Measurements from ENCODE around the gene GMPR.
"Not testable (repeated sequence)": the region's sequence is repeated elsewhere in the genome, so short reads cannot be mapped to it uniquely, and the experiment has no call there.

The GMPR gene

DNA sequence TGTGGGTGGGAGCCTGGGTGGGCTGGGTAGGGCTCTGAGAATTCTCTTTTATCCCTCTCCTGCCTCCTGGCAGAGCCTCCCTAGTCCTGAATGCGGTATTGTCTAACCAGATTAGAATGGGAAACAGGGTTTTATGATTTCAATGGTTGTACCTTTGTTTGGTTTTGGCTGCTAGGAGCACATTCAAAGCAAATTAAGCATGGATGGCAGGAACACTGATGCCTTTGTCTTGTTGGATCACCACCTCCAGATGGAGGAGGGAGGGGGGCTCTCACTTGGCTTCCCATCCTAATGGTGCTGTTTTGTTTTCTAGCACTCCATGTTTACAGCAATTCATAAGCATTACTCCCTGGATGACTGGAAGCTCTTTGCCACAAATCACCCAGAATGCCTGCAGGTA, 11.6 kb downstream of the GMPR start:
- Mint-ChIP-seq H3K9me3 (no peaks in the 10 kb centered on the region), H3K4me1 (ENCODE audit: low read depth) (peaks cover 2% of the 10 kb centered on the region), H3K27ac (no peak overlapping the region), H3K27me3 (ENCODE audit: low read depth) (no peaks in the 10 kb centered on the region), H3K36me3 (ENCODE audit: low read depth) (no peaks in the 10 kb centered on the region), H3K4me3 (no peak overlapping the region)

DNA sequence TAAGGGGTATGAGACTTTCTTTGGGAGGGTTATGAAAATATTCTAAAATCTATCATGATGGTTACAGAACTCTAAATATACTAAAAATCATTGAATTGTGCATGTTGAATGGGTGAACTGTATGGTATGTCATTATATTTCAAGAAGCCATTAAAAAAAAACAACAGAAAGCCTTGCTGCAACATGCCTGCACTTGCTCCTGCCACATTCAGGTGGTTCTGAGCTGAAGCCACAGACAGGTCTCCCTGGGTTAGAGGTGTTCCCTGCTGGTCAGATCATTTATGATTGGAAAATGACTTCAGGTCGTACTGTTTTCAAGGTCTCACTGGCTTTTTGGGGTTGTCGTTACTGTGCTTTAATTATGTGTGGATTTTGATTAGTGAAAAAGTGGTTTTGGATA, 13.3 kb downstream of the GMPR start:
- no peak overlapping the region for H3K27ac Mint-ChIP-seq
- no peaks in the 10 kb centered on the region for H3K36me3 Mint-ChIP-seq (ENCODE audit: low read depth)
- H3K4me3 Mint-ChIP-seq, result no peak overlapping the region
- peaks cover 2% of the 10 kb centered on the region for H3K4me1 Mint-ChIP-seq (ENCODE audit: low read depth)
- H3K27me3 Mint-ChIP-seq (ENCODE audit: low read depth), result no peaks in the 10 kb centered on the region
- H3K9me3 Mint-ChIP-seq, result no peaks in the 10 kb centered on the region

DNA sequence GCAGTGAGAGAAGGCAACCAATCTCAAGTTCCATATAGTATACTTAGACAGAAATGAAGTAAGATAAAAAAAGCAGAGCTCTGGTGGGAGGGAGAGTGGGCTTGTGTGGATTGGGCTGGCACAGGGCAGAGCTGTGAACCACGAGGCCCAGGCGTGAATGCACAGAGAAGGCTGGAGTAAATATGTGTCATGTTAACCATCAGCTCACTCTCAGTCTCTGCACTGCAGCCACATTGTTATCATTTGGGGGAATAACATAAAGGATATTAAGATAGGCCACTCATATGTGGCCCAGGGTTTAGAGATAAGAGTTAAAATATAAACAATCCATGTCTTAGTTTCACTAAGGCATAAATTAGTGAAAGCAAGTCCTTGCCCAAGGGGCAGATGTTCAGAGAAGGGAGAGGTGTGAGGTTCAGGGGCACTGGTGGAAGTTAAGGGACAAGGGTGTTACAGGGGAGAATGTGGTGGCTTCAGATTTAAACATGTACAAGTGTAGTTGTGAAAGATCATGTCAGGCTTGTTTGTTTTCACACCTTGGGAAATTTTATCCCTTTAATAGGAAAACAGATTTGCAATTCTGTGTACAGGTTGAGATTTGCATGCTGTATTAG, 14.4 kb downstream of the GMPR start:
- Mint-ChIP-seq H3K9me3 (no peaks in the 10 kb centered on the region), H3K4me1 (ENCODE audit: low read depth) (peaks cover 2% of the 10 kb centered on the region), H3K36me3 (ENCODE audit: low read depth) (no peaks in the 10 kb centered on the region), H3K27ac (no peak overlapping the region), H3K27me3 (ENCODE audit: low read depth) (no peaks in the 10 kb centered on the region), H3K4me3 (no peak overlapping the region)

DNA sequence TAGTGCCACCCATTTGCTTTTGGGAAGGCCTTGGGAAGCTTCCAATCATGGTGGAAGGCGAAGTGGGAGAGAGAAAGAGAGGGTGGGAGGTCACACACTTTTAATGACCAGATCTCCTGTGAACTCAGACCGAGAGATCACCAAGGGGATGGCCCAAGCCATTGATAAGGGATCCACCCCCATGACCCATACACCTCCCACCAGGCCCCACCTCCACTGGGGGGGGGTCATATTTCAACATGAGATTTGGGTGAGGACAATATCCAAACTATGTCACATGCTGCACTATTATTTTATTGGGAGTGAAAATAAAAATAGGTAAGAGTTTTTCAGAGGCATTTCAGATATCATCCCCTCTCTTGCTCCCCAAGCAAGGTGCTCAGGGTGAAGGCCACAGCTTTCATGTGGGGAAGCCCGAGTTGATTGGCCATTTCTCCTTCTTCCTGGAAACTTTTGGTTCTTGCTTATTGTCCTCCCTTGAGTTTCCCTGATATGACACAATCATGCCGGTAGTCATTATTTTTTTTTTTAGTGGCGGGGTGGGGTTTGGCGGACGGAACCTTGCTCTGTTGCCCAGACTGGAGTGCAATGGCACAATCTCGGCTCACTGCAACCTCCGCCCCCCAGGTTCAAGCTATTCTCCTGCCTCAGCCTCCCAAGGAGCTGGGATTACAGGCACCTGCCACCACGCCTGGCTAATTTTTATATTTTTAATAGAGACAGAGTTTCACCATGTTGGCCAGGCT, 15.2 kb downstream of the GMPR start:
- no peaks in the 10 kb centered on the region for H3K27me3 Mint-ChIP-seq (ENCODE audit: low read depth)

DNA sequence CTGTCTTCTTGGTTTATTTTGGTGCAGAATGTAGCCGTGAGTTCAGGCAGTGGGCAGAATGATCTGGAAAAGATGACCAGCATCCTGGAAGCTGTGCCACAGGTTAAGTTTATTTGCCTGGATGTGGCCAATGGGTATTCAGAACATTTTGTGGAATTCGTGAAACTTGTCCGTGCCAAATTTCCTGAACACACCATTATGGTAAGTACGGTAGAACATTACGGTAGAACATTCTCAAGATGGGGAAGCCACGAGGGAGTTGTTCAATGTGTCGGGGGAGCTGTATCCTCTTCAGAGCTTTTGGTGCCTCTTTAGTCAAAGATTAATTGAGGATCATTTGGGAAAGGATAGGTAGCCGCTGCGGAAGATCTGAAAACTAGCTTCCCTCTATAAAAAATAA, 16.1 kb downstream of the GMPR start:
- no peaks in the 10 kb centered on the region for H3K36me3 Mint-ChIP-seq (ENCODE audit: low read depth)
- H3K9me3 Mint-ChIP-seq, result no peaks in the 10 kb centered on the region
- peaks cover 2% of the 10 kb centered on the region for H3K4me1 Mint-ChIP-seq (ENCODE audit: low read depth)
- no peak overlapping the region for H3K4me3 Mint-ChIP-seq
- H3K27ac Mint-ChIP-seq, result no peak overlapping the region
- no peaks in the 10 kb centered on the region for H3K27me3 Mint-ChIP-seq (ENCODE audit: low read depth)

More for the DNA sequence above, 15.2 kb downstream of the GMPR start:
- Mint-ChIP-seq H3K36me3 (ENCODE audit: low read depth) (no peaks in the 10 kb centered on the region), H3K9me3 (no peaks in the 10 kb centered on the region), H3K27ac (no peak overlapping the region), H3K4me1 (ENCODE audit: low read depth) (peaks cover 2% of the 10 kb centered on the region), H3K4me3 (no peak overlapping the region)

DNA sequence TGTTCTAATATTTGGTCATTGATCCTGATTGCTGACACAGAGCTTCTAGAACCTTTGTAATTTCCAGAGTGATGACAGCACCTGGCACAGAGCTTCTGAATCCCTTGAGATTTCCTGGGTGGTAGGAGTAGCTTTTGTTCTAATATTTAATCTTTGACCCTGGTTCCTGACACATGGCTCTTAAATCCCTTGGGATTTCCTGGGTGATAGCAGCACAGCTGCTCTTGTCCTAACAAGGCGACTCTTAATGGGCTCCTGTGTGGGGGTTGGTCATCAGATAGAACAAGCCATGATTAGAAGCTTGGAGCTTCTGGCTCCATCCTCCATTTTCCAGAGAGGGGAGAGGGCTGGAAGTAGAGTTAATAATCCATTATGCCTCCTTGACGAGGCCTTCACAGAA, 18.4 kb downstream of the GMPR start:
- Mint-ChIP-seq H3K27me3 (ENCODE audit: low read depth) (no peaks in the 10 kb centered on the region), H3K4me3 (no peak overlapping the region), H3K4me1 (ENCODE audit: low read depth) (peaks cover 2% of the 10 kb centered on the region), H3K9me3 (no peaks in the 10 kb centered on the region), H3K27ac (no peak overlapping the region), H3K36me3 (ENCODE audit: low read depth) (no peaks in the 10 kb centered on the region)

DNA sequence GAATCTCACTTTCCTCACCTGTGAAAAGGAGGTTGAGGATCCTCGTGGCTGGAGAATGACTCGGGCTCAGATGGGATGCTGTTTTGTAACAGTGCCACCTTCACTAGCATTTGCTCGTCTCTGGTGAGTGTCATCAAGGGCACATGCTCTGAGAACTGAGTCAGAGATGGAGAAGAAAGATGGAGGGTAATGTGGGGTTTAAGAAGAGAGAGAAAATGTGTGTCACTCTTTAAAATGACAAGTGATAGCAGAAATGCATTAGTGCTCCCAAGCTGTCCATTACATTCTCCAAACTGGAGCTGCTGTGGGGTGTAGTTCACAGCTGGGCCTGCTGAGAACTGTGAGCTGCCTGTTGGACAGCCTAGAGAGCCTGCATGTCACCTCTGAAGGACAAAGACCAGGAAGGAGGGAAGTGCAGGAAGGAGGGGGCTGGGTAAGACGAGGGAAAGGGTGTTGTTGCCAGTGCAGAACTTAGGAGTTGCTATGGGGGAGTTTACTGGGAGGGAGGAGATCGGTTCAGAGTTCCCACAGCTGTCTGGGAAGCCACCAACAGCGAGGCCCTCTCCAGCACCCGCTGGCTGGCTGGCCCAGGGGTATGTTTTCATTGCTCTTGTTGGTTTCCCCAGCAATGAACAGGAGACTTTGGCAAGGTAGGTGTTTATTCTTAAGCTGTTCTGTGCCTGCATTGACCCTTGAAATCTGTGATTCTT, 19.8 kb downstream of the GMPR start:
- Mint-ChIP-seq H3K4me1 (ENCODE audit: low read depth) (no peaks in the 10 kb centered on the region), H3K27me3 (ENCODE audit: low read depth) (no peaks in the 10 kb centered on the region), H3K4me3 (no peak overlapping the region), H3K36me3 (ENCODE audit: low read depth) (no peaks in the 10 kb centered on the region), H3K9me3 (no peaks in the 10 kb centered on the region), H3K27ac (no peak overlapping the region)

DNA sequence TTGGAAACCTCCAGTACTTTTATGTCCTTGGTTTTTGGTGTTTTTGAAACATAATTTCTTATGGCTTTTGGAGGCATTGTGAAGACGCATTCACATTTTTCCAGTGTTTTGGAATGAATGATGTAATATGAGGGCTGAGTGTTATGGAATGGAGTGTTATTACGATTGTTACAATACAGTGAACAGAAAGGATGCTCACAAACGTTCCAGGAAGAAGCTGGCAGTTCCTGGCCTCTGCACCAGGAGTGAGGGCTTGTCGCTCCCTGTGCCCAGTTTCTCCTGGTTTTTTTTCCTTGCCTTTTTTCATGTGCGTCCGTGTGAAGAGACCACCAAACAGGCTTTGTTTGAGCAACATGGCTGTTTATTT, 20.3 kb downstream of the GMPR start:
- Mint-ChIP-seq H3K36me3 (ENCODE audit: low read depth) (no peaks in the 10 kb centered on the region), H3K9me3 (no peaks in the 10 kb centered on the region), H3K27me3 (ENCODE audit: low read depth) (no peaks in the 10 kb centered on the region), H3K4me1 (ENCODE audit: low read depth) (no peaks in the 10 kb centered on the region), H3K4me3 (no peak overlapping the region), H3K27ac (no peak overlapping the region)

DNA sequence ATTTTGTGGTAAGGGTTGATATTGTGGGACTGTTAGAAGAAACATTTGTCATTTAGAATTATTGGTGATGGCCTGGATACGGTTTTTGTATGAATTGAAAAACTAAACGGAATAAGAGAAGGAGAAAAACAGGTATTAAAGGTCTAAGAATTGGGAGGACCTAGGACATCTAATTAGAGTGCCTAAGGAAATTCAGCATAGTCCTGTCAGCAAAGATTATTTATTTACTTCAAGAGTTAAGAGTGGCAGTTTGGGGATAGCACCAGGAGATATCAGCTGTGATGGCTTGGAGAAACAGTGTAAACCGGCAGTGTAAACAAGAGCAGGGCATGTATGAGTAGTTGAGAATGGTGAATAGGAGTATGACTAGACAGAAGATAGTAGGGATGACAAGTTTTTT, 21.2 kb downstream of the GMPR start:
- not testable (repeated sequence) for H3K36me3 Mint-ChIP-seq (ENCODE audit: low read depth); H3K27me3 Mint-ChIP-seq (ENCODE audit: low read depth); H3K27ac Mint-ChIP-seq; H3K9me3 Mint-ChIP-seq; H3K4me1 Mint-ChIP-seq (ENCODE audit: low read depth); H3K4me3 Mint-ChIP-seq

DNA sequence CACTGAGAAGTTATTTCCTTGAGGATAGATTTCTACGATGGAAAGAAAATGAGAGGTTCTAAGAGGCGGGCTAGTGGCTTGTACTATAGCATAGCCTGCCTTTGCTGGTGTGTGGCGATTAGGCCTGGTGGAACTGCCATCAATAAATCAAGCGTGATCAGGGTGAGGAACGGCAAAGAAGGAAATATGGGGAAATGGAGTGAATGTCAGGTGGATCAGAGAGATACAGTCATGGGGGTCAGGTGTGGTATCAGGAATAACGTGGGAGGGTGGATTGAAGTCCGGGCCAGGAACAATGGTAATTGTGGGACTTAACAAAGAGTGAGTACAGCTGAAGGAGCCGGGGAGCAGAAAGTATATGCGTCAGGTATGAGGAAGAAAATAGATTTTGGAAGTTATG, 22.2 kb downstream of the GMPR start:
- H3K4me3 Mint-ChIP-seq; H3K4me1 Mint-ChIP-seq (ENCODE audit: low read depth); H3K27me3 Mint-ChIP-seq (ENCODE audit: low read depth); H3K27ac Mint-ChIP-seq; H3K36me3 Mint-ChIP-seq (ENCODE audit: low read depth); H3K9me3 Mint-ChIP-seq: not testable (repeated sequence)

DNA sequence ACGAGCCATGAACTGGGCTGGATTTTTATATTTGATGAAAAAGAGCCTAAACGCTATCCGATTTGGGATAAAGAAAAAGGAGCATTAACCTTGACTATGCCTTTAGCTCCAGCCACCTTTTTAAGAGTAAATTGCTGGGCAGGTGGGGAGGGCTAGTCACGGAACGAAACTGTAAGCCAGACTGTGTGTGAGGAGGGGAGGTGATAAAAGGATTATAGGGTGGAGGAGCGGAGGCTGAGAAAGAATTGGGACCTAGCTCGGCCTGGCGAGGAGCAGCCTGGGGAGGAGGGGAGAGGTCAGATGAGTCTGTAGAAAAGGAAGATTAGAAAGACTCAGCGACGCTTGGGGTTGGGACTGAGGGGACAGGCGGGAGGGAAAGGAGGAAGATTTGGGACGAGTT, 24.4 kb downstream of the GMPR start:
- not testable (repeated sequence) for H3K4me1 Mint-ChIP-seq (ENCODE audit: low read depth); H3K27ac Mint-ChIP-seq; H3K36me3 Mint-ChIP-seq (ENCODE audit: low read depth); H3K27me3 Mint-ChIP-seq (ENCODE audit: low read depth); H3K4me3 Mint-ChIP-seq; H3K9me3 Mint-ChIP-seq

DNA sequence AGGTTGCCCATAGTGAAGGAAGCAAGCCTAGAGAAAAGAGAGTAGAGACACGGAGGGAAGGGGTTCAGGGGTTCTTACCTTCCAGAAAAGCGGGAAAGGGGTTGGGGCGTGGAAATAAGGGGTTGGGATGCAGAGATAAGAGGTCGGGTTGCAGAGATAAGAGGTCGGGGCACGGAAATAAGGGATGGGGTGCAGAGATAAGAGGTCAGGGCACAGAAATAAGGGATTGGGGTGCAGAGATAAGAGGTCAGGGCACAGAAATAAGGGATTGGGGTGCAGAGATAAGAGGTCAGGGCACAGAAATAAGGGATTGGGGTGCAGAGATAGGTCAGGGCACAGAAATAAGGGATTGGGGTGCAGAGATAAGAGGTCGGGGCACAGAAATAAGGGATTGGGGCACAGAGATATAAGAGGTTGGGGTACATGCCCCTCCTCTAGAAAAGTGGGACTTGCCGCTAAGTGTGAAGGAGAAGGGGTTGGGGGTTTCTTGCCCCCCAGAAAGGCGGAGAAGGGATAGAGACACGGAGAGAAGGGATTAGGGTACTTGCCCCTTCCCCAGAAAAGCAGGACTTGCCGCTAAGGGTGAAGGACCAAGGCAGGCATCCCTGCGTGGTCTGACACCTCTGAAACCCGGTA, 25.2 kb downstream of the GMPR start:
- not testable (repeated sequence) for H3K27me3 Mint-ChIP-seq (ENCODE audit: low read depth); H3K4me3 Mint-ChIP-seq; H3K4me1 Mint-ChIP-seq (ENCODE audit: low read depth); H3K9me3 Mint-ChIP-seq; H3K36me3 Mint-ChIP-seq (ENCODE audit: low read depth); H3K27ac Mint-ChIP-seq

DNA sequence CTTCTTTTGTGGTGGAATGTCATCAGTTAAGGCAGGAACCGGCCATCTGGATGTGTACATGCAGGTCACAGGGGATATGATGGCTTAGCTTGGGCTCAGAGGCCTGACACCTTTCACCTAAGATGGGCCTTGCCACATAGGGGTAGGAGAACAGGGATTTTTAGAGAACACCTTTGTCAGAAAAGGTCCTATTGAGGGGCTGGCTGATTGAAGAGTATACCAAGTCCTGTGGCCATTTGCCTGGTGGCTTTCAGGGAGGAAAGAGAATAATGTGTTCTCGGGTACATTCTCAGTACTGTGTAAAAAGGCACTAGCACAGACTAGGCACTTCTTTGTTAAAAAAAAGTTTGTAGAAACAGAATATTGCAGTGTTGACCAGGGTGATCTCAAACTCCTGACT, 26.4 kb downstream of the GMPR start:
- no peak overlapping the region for H3K27ac Mint-ChIP-seq
- H3K4me3 Mint-ChIP-seq, result no peak overlapping the region
- no peaks in the 10 kb centered on the region for H3K27me3 Mint-ChIP-seq (ENCODE audit: low read depth)
- H3K4me1 Mint-ChIP-seq (ENCODE audit: low read depth), result no peaks in the 10 kb centered on the region
- no peaks in the 10 kb centered on the region for H3K9me3 Mint-ChIP-seq
- H3K36me3 Mint-ChIP-seq (ENCODE audit: low read depth), result no peaks in the 10 kb centered on the region

DNA sequence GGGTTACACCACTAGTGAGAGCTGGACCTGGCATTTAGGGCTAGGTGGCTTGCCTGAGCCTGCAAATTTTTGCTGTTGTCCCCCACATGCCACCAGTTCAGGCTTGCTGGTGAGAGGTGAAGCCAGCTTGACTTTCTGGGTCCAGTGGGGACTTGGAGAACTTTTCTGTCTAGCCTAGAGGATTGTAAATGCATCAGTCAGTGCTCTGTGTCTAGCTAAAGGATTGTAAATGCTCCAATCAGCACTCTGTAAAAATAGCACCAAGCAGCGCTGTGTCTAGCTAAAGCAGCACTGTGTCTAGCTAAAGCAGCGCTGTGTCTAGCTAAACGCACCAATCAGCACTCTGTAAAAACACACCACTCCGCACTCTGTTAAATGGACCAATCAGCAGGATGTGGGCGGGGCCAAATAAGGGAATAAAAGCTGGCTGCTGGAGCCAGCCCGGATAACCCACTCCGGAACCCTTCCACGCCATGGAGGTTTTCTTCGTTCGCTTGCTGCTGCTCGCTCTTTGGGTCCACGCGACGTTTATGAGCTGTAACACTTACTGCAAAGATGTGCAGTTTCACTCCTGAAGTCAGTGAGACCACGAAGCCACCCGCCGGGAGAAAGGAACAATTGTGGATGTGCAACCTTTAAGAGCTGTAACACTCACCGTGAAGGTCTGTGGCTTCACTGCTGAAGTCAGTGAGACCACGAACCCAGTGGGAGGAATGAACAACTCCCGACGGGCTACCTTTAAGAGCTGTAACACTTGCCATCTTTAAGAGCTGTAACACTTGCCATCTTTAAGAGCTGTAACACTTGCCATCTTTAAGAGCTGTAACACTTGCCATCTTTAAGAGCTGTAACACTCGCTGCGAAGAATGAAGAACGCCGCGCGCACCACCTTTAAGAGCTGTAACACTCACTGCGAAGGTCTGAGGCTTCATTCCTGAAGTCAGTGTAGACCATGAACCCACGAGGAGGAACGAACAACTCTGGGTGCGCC, 27.3 kb downstream of the GMPR start:
- Mint-ChIP-seq H3K4me1 (ENCODE audit: low read depth) (peaks cover 1% of the 10 kb centered on the region), H3K27ac (no peak overlapping the region), H3K9me3 (no peaks in the 10 kb centered on the region), H3K4me3 (no peak overlapping the region), H3K36me3 (ENCODE audit: low read depth) (no peaks in the 10 kb centered on the region), H3K27me3 (ENCODE audit: low read depth) (no peaks in the 10 kb centered on the region)

Data from T-helper 1 cell treated with Interleukin-12 subunit alpha and Interleukin-12 subunit beta and Interleukin-4 antibody, amounts not matched to agents 30 μg/mL and 1 μg/mL, for 36 hours (primary cell).